ENCODE measurements around the gene ETV7. TPM values are rescaled to one million over a fixed set of nuclear protein-coding genes. Genes with fewer than 3 reads are reported as not detected.

ETV7 gene
- 0.28 TPM for polyA plus RNA-seq (2013, experiment 1 of 2)
- polyA plus RNA-seq (2013, experiment 2 of 2) = 0.27 TPM

DNA sequence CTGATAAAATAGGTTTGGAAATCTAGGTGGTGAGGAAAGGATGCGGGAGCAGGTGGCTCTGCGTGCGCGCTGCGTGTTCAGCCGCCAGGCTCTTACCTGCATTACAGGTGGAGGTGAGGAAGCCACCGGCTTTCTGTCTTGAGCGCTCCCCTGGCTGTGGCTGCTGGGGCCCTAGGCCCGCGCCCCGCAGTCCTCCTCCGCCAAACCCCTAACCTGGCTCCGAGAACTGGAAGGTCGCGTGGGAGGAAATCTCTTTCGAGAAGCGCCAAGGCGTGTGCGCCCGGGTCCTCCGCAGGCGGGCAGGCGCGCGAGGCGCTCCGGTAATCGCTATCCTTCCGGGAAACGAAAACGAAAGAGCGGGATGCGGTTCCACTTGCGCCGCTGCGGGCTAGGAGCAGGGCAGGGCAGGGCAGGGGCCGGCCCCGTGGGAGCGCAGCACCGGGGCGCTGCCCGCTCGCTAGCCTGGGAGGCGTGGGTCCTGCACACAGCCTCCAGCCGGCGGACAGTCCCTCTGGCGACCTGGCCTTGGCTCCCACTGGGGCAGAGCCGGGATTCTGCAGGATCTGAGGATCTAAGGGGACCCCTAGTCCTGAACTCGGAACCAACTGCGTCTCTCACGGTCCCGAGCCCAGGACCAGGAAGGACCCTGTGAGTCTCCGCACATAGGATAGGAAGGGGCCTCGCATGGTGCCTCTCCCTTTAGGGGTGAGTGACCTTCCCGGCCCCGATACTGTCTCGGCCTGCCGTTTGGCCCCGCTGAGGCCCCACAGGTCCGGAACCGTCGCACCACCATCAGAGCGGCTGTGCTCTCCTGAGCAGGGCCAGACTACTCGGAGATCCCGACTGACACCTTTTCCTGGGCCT, at the start of gene ETV7:
Gene ETV7 (minus strand): TSS at position 230 of the 864 bp plus-strand sequence. CDS start 128 bp downstream, at position 102.
- DNase-seq = no peak
- Histone ChIP-seq H3K23ac (ENCODE audit: low read length) (peak within 1 kb of the TSS; percentile 37), H3K79me1 (ENCODE audit: low read length) (no peaks in the 10 kb centered on the region)

DNA sequence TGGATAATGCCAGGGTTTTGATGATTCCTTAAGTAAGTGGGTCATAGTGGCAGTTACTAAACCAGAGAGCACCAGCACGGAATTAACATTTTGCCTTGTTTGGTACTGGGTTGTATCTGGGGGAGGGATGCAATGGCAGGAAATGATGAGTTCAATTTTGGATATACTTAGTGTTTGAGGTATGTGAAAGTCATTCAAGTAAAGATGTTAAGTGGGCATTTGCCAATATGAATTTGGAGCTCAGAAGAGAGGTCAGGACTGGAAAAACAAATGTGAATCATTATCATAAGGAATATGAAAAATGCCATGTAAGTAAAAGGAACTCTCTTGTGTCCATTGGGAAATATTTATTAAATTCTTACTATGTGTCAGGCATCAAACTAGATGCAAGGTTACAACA, 49.0 kb upstream of the ETV7 start:
- H4K5ac ChIP-seq (ENCODE audit: low read length) = no peak overlapping the region
- H3K4me3 ChIP-seq (ENCODE audit: low read length) = no peak overlapping the region
- no peak overlapping the region for H2BK120ac ChIP-seq (ENCODE audit: low read depth, low read length)
- no peak overlapping the region for H2BK15ac ChIP-seq (replicated peaks; ENCODE audit: low read depth)
- no peak overlapping the region for H3K4me2 ChIP-seq (ENCODE audit: low read length)
- H3K56ac ChIP-seq (ENCODE audit: low read length) = no peak overlapping the region
- H3K27ac ChIP-seq (ENCODE audit: low read depth, low read length) = no peak overlapping the region
- no CpG with 5 or more reads among the region's 1 CpG for WGBS (ENCODE audit: extremely low coverage, insufficient coverage, low lambda C conversion rate)
- no peaks in the 10 kb centered on the region for H3K79me2 ChIP-seq (ENCODE audit: control insufficient read depth, insufficient read depth, low read length)
- H3K4ac ChIP-seq (ENCODE audit: low read depth, low read length) = no peak overlapping the region
- no peaks in the 10 kb centered on the region for H3K36me3 ChIP-seq (ENCODE audit: control insufficient read depth, insufficient read depth, low read length)
- H3K27me3 ChIP-seq (ENCODE audit: insufficient read depth, low read length, poor library complexity) = no peaks in the 10 kb centered on the region
- H3K9ac ChIP-seq (ENCODE audit: low read length) = no peak overlapping the region
- H3K18ac ChIP-seq (ENCODE audit: low read length) = no peak overlapping the region
- H2AK5ac ChIP-seq (ENCODE audit: low read length) = no peak overlapping the region
- H3K23ac ChIP-seq (ENCODE audit: low read length) = no peak overlapping the region
- no peak overlapping the region for H2BK5ac ChIP-seq (ENCODE audit: low read length)
- H4K8ac ChIP-seq (ENCODE audit: low read depth, low read length) = no peak overlapping the region
- DNase-seq = no peak
- H3K4me1 ChIP-seq (ENCODE audit: control insufficient read depth, low read depth, low read length) = no peaks in the 10 kb centered on the region
- no peaks in the 10 kb centered on the region for H3K79me1 ChIP-seq (ENCODE audit: low read length)

More for the DNA sequence above, at the start of gene ETV7:
- H2AK5ac ChIP-seq (ENCODE audit: low read length) = no peak within 1 kb of the TSS
- no peak within 1 kb of the TSS for H2BK15ac ChIP-seq (replicated peaks; ENCODE audit: low read depth)
- no peaks in the 10 kb centered on the region for H3K36me3 ChIP-seq (ENCODE audit: control insufficient read depth, insufficient read depth, low read length)
- H3K27ac ChIP-seq (ENCODE audit: low read depth, low read length) = no peak within 1 kb of the TSS
- no peak within 1 kb of the TSS for H3K4ac ChIP-seq (ENCODE audit: low read depth, low read length)
- H3K27me3 ChIP-seq (ENCODE audit: insufficient read depth, low read length, poor library complexity) = peaks cover 30% of the 10 kb centered on the region
- no peak within 1 kb of the TSS for H3K18ac ChIP-seq (ENCODE audit: low read length)
- no CpG with 5 or more reads among the region's 65 CpGs for WGBS (ENCODE audit: extremely low coverage, insufficient coverage, low lambda C conversion rate)
- no peaks in the 10 kb centered on the region for H3K79me2 ChIP-seq (ENCODE audit: control insufficient read depth, insufficient read depth, low read length)
- no peak within 1 kb of the TSS for H4K5ac ChIP-seq (ENCODE audit: low read length)
- H3K4me3 ChIP-seq (ENCODE audit: low read length) = peak within 1 kb of the TSS; percentile 17
- H3K56ac ChIP-seq (ENCODE audit: low read length) = peak within 1 kb of the TSS; percentile 56
- peak within 1 kb of the TSS; percentile 38 for H3K9ac ChIP-seq (ENCODE audit: low read length)
- peak within 1 kb of the TSS; percentile 69 for H3K4me2 ChIP-seq (ENCODE audit: low read length)
- no peak within 1 kb of the TSS for H4K8ac ChIP-seq (ENCODE audit: low read depth, low read length)
- H2BK5ac ChIP-seq (ENCODE audit: low read length) = no peak within 1 kb of the TSS
- H3K4me1 ChIP-seq (ENCODE audit: control insufficient read depth, low read depth, low read length) = no peaks in the 10 kb centered on the region
- H2BK120ac ChIP-seq (ENCODE audit: low read depth, low read length) = no peak within 1 kb of the TSS

DNA sequence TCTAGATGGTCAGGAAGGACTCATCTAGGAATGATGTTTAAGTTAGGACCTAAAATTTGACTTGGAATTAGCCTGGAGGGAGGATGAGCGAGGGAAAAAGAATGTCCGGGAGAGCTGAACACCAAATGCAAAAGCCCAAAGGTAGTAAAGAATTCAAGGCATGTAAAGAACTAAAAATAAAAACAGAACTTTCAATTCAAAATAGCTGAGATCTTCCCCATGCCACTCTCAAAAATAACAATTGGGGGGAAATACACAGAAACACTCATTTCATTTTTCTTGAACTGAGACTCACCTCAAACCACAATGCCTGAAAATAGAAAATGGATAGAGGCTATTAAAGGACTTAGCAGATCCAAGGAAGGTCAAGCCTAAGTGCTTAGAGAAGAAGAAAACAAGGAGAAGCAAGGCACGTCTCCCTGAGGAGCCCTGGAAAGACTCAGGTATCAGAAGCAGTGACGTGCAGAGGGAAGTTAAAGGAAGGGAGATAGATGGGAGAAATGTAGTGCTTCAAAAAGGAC, 44.7 kb upstream of the ETV7 start:
- no peak overlapping the region for H2AK5ac ChIP-seq (ENCODE audit: low read length)
- DNase-seq = peak; percentile 72
- no peaks in the 10 kb centered on the region for H3K36me3 ChIP-seq (ENCODE audit: control insufficient read depth, insufficient read depth, low read length)
- H3K18ac ChIP-seq (ENCODE audit: low read length) = no peak overlapping the region
- H3K27ac ChIP-seq (ENCODE audit: low read depth, low read length) = peak overlapping the region; percentile 62
- no peaks in the 10 kb centered on the region for H3K27me3 ChIP-seq (ENCODE audit: insufficient read depth, low read length, poor library complexity)
- no peak overlapping the region for H3K4ac ChIP-seq (ENCODE audit: low read depth, low read length)
- H3K56ac ChIP-seq (ENCODE audit: low read length) = no peak overlapping the region
- no CpG with 5 or more reads among the region's 4 CpGs for WGBS (ENCODE audit: extremely low coverage, insufficient coverage, low lambda C conversion rate)
- H2BK15ac ChIP-seq (replicated peaks; ENCODE audit: low read depth) = no peak overlapping the region
- H3K4me3 ChIP-seq (ENCODE audit: low read length) = no peak overlapping the region
- H3K4me1 ChIP-seq (ENCODE audit: control insufficient read depth, low read depth, low read length) = no peaks in the 10 kb centered on the region
- no peak overlapping the region for H3K9ac ChIP-seq (ENCODE audit: low read length)
- H2BK120ac ChIP-seq (ENCODE audit: low read depth, low read length) = no peak overlapping the region
- H4K5ac ChIP-seq (ENCODE audit: low read length) = no peak overlapping the region
- H4K8ac ChIP-seq (ENCODE audit: low read depth, low read length) = no peak overlapping the region
- H3K79me2 ChIP-seq (ENCODE audit: control insufficient read depth, insufficient read depth, low read length) = no peaks in the 10 kb centered on the region
- H2BK5ac ChIP-seq (ENCODE audit: low read length) = no peak overlapping the region
- H3K79me1 ChIP-seq (ENCODE audit: low read length) = no peaks in the 10 kb centered on the region
- H3K4me2 ChIP-seq (ENCODE audit: low read length) = no peak overlapping the region
- peak overlapping the region; percentile 66 for H3K23ac ChIP-seq (ENCODE audit: low read length)

DNA sequence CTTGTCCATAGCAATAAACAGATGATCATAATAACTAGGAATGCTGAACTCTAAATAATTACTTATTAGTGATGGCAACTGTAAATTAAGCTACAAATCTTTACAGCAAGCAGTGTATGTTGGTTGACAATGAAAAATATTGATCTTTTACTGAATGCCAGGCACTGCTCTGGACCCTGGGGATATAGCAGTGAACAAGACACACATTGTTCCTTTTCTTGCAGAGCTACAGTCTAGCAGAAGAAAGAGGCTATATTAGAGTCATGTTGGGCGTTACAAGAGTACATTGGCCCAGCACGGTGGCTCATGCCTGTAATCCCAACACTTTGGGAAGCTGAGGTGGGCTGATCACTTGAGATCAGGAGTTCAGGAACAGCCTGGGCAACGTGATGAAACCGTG, 43.7 kb upstream of the ETV7 start:
- Histone ChIP-seq H3K4me3 (ENCODE audit: low read length) (no peak overlapping the region), H3K27ac (ENCODE audit: low read depth, low read length) (no peak overlapping the region), H3K4me1 (ENCODE audit: control insufficient read depth, low read depth, low read length) (no peaks in the 10 kb centered on the region), H2BK120ac (ENCODE audit: low read depth, low read length) (no peak overlapping the region), H3K36me3 (ENCODE audit: control insufficient read depth, insufficient read depth, low read length) (no peaks in the 10 kb centered on the region), H3K18ac (ENCODE audit: low read length) (no peak overlapping the region), H3K23ac (ENCODE audit: low read length) (no peak overlapping the region), H3K27me3 (ENCODE audit: insufficient read depth, low read length, poor library complexity) (no peaks in the 10 kb centered on the region), H4K8ac (ENCODE audit: low read depth, low read length) (no peak overlapping the region), H3K9ac (ENCODE audit: low read length) (no peak overlapping the region), H3K4me2 (ENCODE audit: low read length) (no peak overlapping the region), H3K79me1 (ENCODE audit: low read length) (no peaks in the 10 kb centered on the region), H3K79me2 (ENCODE audit: control insufficient read depth, insufficient read depth, low read length) (no peaks in the 10 kb centered on the region), H3K56ac (ENCODE audit: low read length) (no peak overlapping the region), H2AK5ac (ENCODE audit: low read length) (no peak overlapping the region), H2BK15ac (replicated peaks; ENCODE audit: low read depth) (no peak overlapping the region), H3K4ac (ENCODE audit: low read depth, low read length) (no peak overlapping the region), H2BK5ac (ENCODE audit: low read length) (no peak overlapping the region), H4K5ac (ENCODE audit: low read length) (no peak overlapping the region)
- no peak for DNase-seq
- no CpG with 5 or more reads among the region's 4 CpGs for WGBS (ENCODE audit: extremely low coverage, insufficient coverage, low lambda C conversion rate)

DNA sequence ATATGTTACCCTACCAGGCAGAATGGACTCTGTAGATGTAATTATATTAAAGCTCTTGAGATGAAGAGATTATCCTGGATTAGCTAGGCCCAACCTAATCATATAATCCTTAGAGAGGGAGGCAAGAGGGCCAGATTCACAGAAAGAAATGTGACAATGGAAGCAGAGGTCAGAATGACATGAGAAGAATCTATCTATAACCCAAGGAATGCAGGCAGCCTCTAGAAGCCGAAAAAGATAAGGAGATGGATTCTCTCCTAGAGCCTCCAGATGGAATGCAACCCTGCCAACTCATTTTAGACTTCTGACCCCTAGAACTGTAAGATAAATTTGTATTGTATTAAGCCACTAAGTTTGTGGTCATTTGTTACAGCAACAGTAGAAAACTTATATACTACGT, 42.9 kb upstream of the ETV7 start:
- Histone ChIP-seq H4K5ac (ENCODE audit: low read length) (no peak overlapping the region), H2BK5ac (ENCODE audit: low read length) (no peak overlapping the region), H2AK5ac (ENCODE audit: low read length) (no peak overlapping the region), H3K18ac (ENCODE audit: low read length) (no peak overlapping the region), H3K79me1 (ENCODE audit: low read length) (no peaks in the 10 kb centered on the region), H3K27ac (ENCODE audit: low read depth, low read length) (no peak overlapping the region), H2BK120ac (ENCODE audit: low read depth, low read length) (no peak overlapping the region), H4K8ac (ENCODE audit: low read depth, low read length) (no peak overlapping the region), H3K56ac (ENCODE audit: low read length) (no peak overlapping the region), H3K36me3 (ENCODE audit: control insufficient read depth, insufficient read depth, low read length) (no peaks in the 10 kb centered on the region), H3K27me3 (ENCODE audit: insufficient read depth, low read length, poor library complexity) (no peaks in the 10 kb centered on the region), H3K9ac (ENCODE audit: low read length) (no peak overlapping the region), H3K79me2 (ENCODE audit: control insufficient read depth, insufficient read depth, low read length) (no peaks in the 10 kb centered on the region), H3K4ac (ENCODE audit: low read depth, low read length) (no peak overlapping the region), H3K4me1 (ENCODE audit: control insufficient read depth, low read depth, low read length) (no peaks in the 10 kb centered on the region), H3K23ac (ENCODE audit: low read length) (no peak overlapping the region), H2BK15ac (replicated peaks; ENCODE audit: low read depth) (no peak overlapping the region), H3K4me3 (ENCODE audit: low read length) (no peak overlapping the region), H3K4me2 (ENCODE audit: low read length) (no peak overlapping the region)
- WGBS (ENCODE audit: extremely low coverage, insufficient coverage, low lambda C conversion rate) = 100% methylated on average over 1 of the region's 2 CpGs
- peak; percentile 74 for DNase-seq

Measured in mesendoderm (in vitro differentiated cells).